Measurements from ENCODE around the gene TAGAP. TPM values are rescaled to one million over a fixed set of nuclear protein-coding genes. Genes with fewer than 3 reads are reported as not detected.

Gene TAGAP
- total and polyA plus RNA-seq, 9 of the 15 experiments (the other 6 are each of a cell fraction or from before 2014, with no cell fraction given) = 0.07 TPM; not detected in 8

DNA sequence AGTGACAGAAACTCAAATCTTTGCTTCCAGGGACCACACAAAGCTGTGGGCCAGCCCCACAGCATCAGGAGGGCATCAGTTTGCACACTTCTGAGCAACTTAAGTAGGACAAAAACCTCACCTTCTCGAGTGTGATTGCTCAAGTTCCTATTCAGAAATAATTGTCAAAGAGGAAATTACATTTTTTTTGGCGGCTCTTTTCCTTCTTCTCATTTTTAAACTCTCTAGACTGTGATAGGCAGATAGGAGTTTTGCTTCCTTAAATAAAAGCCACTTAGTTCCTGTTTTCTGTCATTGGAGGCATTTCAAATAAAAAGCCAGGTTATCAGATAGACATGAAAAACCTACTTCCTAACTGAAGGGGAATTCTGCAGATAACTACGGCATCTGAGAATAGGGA, 11.2 kb upstream of the TAGAP start:
- Histone ChIP-seq H3K27ac (ENCODE audit: extremely low read depth, low read depth, low read length) (no peak overlapping the region), H3K9me3 (replicated peaks; ENCODE audit: control insufficient read depth, insufficient read depth, low read depth, low read length) (no peaks in the 10 kb centered on the region), H2AFZ (ENCODE audit: low read depth, low read length) (no peak overlapping the region), H3K4me1 (replicated peaks in 1 of 2; ENCODE audit: control insufficient read depth in 2 of 2, insufficient read depth in 2 of 2, low read length in 2 of 2) (no peaks in the 10 kb centered on the region), H4K20me1 (replicated peaks; ENCODE audit: control insufficient read depth, insufficient read depth, low read length) (no peaks in the 10 kb centered on the region), H3K36me3 (ENCODE audit: control insufficient read depth, insufficient read depth, low read length) (no peaks in the 10 kb centered on the region), H3K9me1 (ENCODE audit: control insufficient read depth, insufficient read depth, low read length) (no peaks in the 10 kb centered on the region), H3K27me3 (ENCODE audit: control insufficient read depth in 2 of 2, insufficient read depth in 2 of 2, low read length in 2 of 2) (peaks cover 52 to 61% of the 10 kb centered on the region in 2 experiments), H3K4me2 (ENCODE audit: insufficient read depth, low read length) (no peak overlapping the region), H3K79me2 (ENCODE audit: control insufficient read depth, insufficient read depth, low read length) (no peaks in the 10 kb centered on the region), H3K4me3 (no peak overlapping the region), H3K9ac (ENCODE audit: insufficient read depth in 1 of 2, low read depth in 2 of 2, low read length in 2 of 2) (no peak overlapping the region)
- DNase-seq (ENCODE audit: extremely low read depth in 1 of 4, low spot score in 3 of 4) (no peak), FAIRE-seq (no peak), ATAC-seq (no peak)
- ChIA-PET POLR2A (interaction anchor here (0.8 kb wide), 1 partner anchor 13 kb away, joined by 3 read pairs; no protein-coding TSS in a partner anchor), CTCF (ENCODE audit: low intra/inter-chr PET ratio) (no interaction called here)
- in situ Hi-C loops (cut with MboI) = no loop called here
- no TSS peak for BruUV-seq (replicated peaks)
- intact Hi-C loops (cut with micrococcal nuclease) = no loop called here
- 0% methylated on average over 3 of the region's 3 CpGs for WGBS (ENCODE audit: insufficient coverage, low coverage, missing lambda C conversion rate)
- TF ChIP-seq VEZF1 (CRISPR knock-in tag; IDR thresholded peaks at IDR 0.05) (no peak), SRSF7 (optimal IDR thresholded peaks at IDR 0.05; ENCODE audit: low read depth, low read length) (no peak), ARID2 (IDR thresholded peaks at IDR 0.05) (no peak), ATF6 (CRISPR knock-in tag; IDR thresholded peaks at IDR 0.05) (no peak), ZNF146 (CRISPR knock-in tag; IDR thresholded peaks at IDR 0.05; ENCODE audit: unreplicated experiment) (no peak), ZNF165 (CRISPR knock-in tag; IDR thresholded peaks at IDR 0.05; ENCODE audit: borderline replicate concordance) (no peak), SETDB1 (IDR thresholded peaks at IDR 0.05; ENCODE audit: low read length) (no peak), XRCC5 (IDR thresholded peaks at IDR 0.05; ENCODE audit: low read depth, low read length) (no peak), NFE2 (IDR thresholded peaks at IDR 0.05; ENCODE audit: low read depth) (no peak), HCFC1 (IDR thresholded peaks at IDR 0.05; ENCODE audit: low read depth, low read length) (no peak), RFX7 (CRISPR knock-in tag; IDR thresholded peaks at IDR 0.05) (no peak), ASH1L (IDR thresholded peaks at IDR 0.05; ENCODE audit: borderline replicate concordance, low read depth, partially characterized antibody) (no peak), TFAP4 (CRISPR knock-in tag; IDR thresholded peaks at IDR 0.05; ENCODE audit: borderline replicate concordance) (no peak), PPARD (CRISPR knock-in tag; IDR thresholded peaks at IDR 0.05) (no peak), SP2 (IDR thresholded peaks at IDR 0.05; ENCODE audit: extremely low read depth, low read depth, low read length, poor library complexity, severe bottlenecking) (no peak), POLR2AphosphoS5 (IDR thresholded peaks at IDR 0.05; ENCODE audit: control insufficient read depth, insufficient read depth, low read depth, low read length) (no peak), ZNF316 (IDR thresholded peaks at IDR 0.05) (no peak), SPI1 (IDR thresholded peaks at IDR 0.05; ENCODE audit: borderline replicate concordance, low read depth, low read length) (0 out of 2 replicates have a peak, but pooled peaks have one; percentile 1), FOXA1 (IDR thresholded peaks at IDR 0.05; ENCODE audit: borderline replicate concordance) (no peak), CEBPB (tag; IDR thresholded peaks at IDR 0.05) (no peak), MEIS2 (IDR thresholded peaks at IDR 0.05; ENCODE audit: partially characterized antibody) (peak; percentile 20), SMARCB1 (IDR thresholded peaks at IDR 0.05; ENCODE audit: insufficient read length, low read depth) (no peak)
